ENCODE results near the gene PCDHAC1.

Gene PCDHAC1

GRCh38 chr5:140927228-140927573 lies 1.1 kb downstream of the PCDHAC1 start:
- Histone ChIP-seq H3K27me3 (replicated peaks; ENCODE audit: control insufficient read depth, insufficient read depth, low read length) (peaks cover 24% of the 10 kb centered on the region), H3K4me1 (ENCODE audit: control insufficient read depth, insufficient read depth, low read length) (peaks cover 8% of the 10 kb centered on the region), H3K9me3 (ENCODE audit: control insufficient read depth, low read length) (peaks cover 10% of the 10 kb centered on the region), H3K4me3 (ENCODE audit: low read length) (peak overlapping the region; percentile 77), H3K36me3 (ENCODE audit: control insufficient read depth, insufficient read depth, low read length, severe bottlenecking) (no peaks in the 10 kb centered on the region), H3K9ac (ENCODE audit: low read length) (no peak overlapping the region)
- DNase-seq (ENCODE audit: low read depth): no peak

- H3K27me3 ChIP-seq (replicated peaks; ENCODE audit: control insufficient read depth, insufficient read depth, low read length): no peaks in the 10 kb centered on the region
- H3K4me1 ChIP-seq (ENCODE audit: control insufficient read depth, insufficient read depth, low read length): no peaks in the 10 kb centered on the region
- no peak overlapping the region for H3K9ac ChIP-seq (ENCODE audit: low read length)
- DNase-seq (ENCODE audit: low read depth): no peak
- H3K4me3 ChIP-seq (ENCODE audit: low read length): no peak overlapping the region
- H3K9me3 ChIP-seq (ENCODE audit: control insufficient read depth, low read length): no peaks in the 10 kb centered on the region
- no peaks in the 10 kb centered on the region for H3K36me3 ChIP-seq (ENCODE audit: control insufficient read depth, insufficient read depth, low read length, severe bottlenecking)
These were observed 9.0 kb downstream of the PCDHAC1 start for GRCh38 chr5:140934964-140935606.

- no peaks in the 10 kb centered on the region for H3K27me3 ChIP-seq (replicated peaks; ENCODE audit: control insufficient read depth, insufficient read depth, low read length)
- H3K9me3 ChIP-seq (ENCODE audit: control insufficient read depth, low read length): peaks cover 9% of the 10 kb centered on the region
- H3K4me1 ChIP-seq (ENCODE audit: control insufficient read depth, insufficient read depth, low read length): no peaks in the 10 kb centered on the region
- H3K4me3 ChIP-seq (ENCODE audit: low read length): no peak overlapping the region
- no peak overlapping the region for H3K9ac ChIP-seq (ENCODE audit: low read length)
- no peaks in the 10 kb centered on the region for H3K36me3 ChIP-seq (ENCODE audit: control insufficient read depth, insufficient read depth, low read length, severe bottlenecking)
- no peak for DNase-seq (ENCODE audit: low read depth)
These were observed 20.5 kb downstream of the PCDHAC1 start for GRCh38 chr5:140946578-140946977.

- no peaks in the 10 kb centered on the region for H3K4me1 ChIP-seq (ENCODE audit: control insufficient read depth, insufficient read depth, low read length)
- H3K9ac ChIP-seq (ENCODE audit: low read length): no peak overlapping the region
- no peaks in the 10 kb centered on the region for H3K36me3 ChIP-seq (ENCODE audit: control insufficient read depth, insufficient read depth, low read length, severe bottlenecking)
- no peak overlapping the region for H3K4me3 ChIP-seq (ENCODE audit: low read length)
- H3K27me3 ChIP-seq (replicated peaks; ENCODE audit: control insufficient read depth, insufficient read depth, low read length): no peaks in the 10 kb centered on the region
- H3K9me3 ChIP-seq (ENCODE audit: control insufficient read depth, low read length): no peaks in the 10 kb centered on the region
- DNase-seq (ENCODE audit: low read depth): no peak
These were observed 25.5 kb downstream of the PCDHAC1 start for GRCh38 chr5:140951636-140952035.

GRCh38 chr5:140953234-140953633 lies 27.1 kb downstream of the PCDHAC1 start:
- H3K27me3 ChIP-seq (replicated peaks; ENCODE audit: control insufficient read depth, insufficient read depth, low read length): no peaks in the 10 kb centered on the region
- no peaks in the 10 kb centered on the region for H3K36me3 ChIP-seq (ENCODE audit: control insufficient read depth, insufficient read depth, low read length, severe bottlenecking)
- H3K9ac ChIP-seq (ENCODE audit: low read length): no peak overlapping the region
- DNase-seq (ENCODE audit: low read depth): no peak
- H3K4me1 ChIP-seq (ENCODE audit: control insufficient read depth, insufficient read depth, low read length): no peaks in the 10 kb centered on the region
- no peaks in the 10 kb centered on the region for H3K9me3 ChIP-seq (ENCODE audit: control insufficient read depth, low read length)
- no peak overlapping the region for H3K4me3 ChIP-seq (ENCODE audit: low read length)

GRCh38 chr5:140962190-140962589 lies 36.1 kb downstream of the PCDHAC1 start:
- Histone ChIP-seq H3K9me3 (ENCODE audit: control insufficient read depth, low read length) (no peaks in the 10 kb centered on the region), H3K27me3 (replicated peaks; ENCODE audit: control insufficient read depth, insufficient read depth, low read length) (peaks cover 4% of the 10 kb centered on the region), H3K4me1 (ENCODE audit: control insufficient read depth, insufficient read depth, low read length) (no peaks in the 10 kb centered on the region), H3K4me3 (ENCODE audit: low read length) (no peak overlapping the region), H3K9ac (ENCODE audit: low read length) (no peak overlapping the region), H3K36me3 (ENCODE audit: control insufficient read depth, insufficient read depth, low read length, severe bottlenecking) (no peaks in the 10 kb centered on the region)
- no peak for DNase-seq (ENCODE audit: low read depth)

GRCh38 chr5:140964356-140964755 lies 38.3 kb downstream of the PCDHAC1 start:
- H3K36me3 ChIP-seq (ENCODE audit: control insufficient read depth, insufficient read depth, low read length, severe bottlenecking): no peaks in the 10 kb centered on the region
- peaks cover 22% of the 10 kb centered on the region for H3K27me3 ChIP-seq (replicated peaks; ENCODE audit: control insufficient read depth, insufficient read depth, low read length)
- H3K9ac ChIP-seq (ENCODE audit: low read length): no peak overlapping the region
- H3K4me1 ChIP-seq (ENCODE audit: control insufficient read depth, insufficient read depth, low read length): no peaks in the 10 kb centered on the region
- no peaks in the 10 kb centered on the region for H3K9me3 ChIP-seq (ENCODE audit: control insufficient read depth, low read length)
- no peak for DNase-seq (ENCODE audit: low read depth)
- no peak overlapping the region for H3K4me3 ChIP-seq (ENCODE audit: low read length)

GRCh38 chr5:140965905-140966292 lies 39.8 kb downstream of the PCDHAC1 start:
- no peak for DNase-seq (ENCODE audit: low read depth)
- H3K9me3 ChIP-seq (ENCODE audit: control insufficient read depth, low read length): no peaks in the 10 kb centered on the region
- no peaks in the 10 kb centered on the region for H3K4me1 ChIP-seq (ENCODE audit: control insufficient read depth, insufficient read depth, low read length)
- H3K4me3 ChIP-seq (ENCODE audit: low read length): peak overlapping the region; percentile 77
- peaks cover 22% of the 10 kb centered on the region for H3K27me3 ChIP-seq (replicated peaks; ENCODE audit: control insufficient read depth, insufficient read depth, low read length)
- peak overlapping the region; percentile 49 for H3K9ac ChIP-seq (ENCODE audit: low read length)
- H3K36me3 ChIP-seq (ENCODE audit: control insufficient read depth, insufficient read depth, low read length, severe bottlenecking): no peaks in the 10 kb centered on the region

- no peaks in the 10 kb centered on the region for H3K4me1 ChIP-seq (ENCODE audit: control insufficient read depth, insufficient read depth, low read length)
- H3K9me3 ChIP-seq (ENCODE audit: control insufficient read depth, low read length): no peaks in the 10 kb centered on the region
- peak within 1 kb of the TSS; percentile 49 for H3K9ac ChIP-seq (ENCODE audit: low read length)
- peaks cover 22% of the 10 kb centered on the region for H3K27me3 ChIP-seq (replicated peaks; ENCODE audit: control insufficient read depth, insufficient read depth, low read length)
- DNase-seq (ENCODE audit: low read depth): peak; percentile 18
- H3K36me3 ChIP-seq (ENCODE audit: control insufficient read depth, insufficient read depth, low read length, severe bottlenecking): no peaks in the 10 kb centered on the region
- peak within 1 kb of the TSS; percentile 77 for H3K4me3 ChIP-seq (ENCODE audit: low read length)
These were observed 40.5 kb downstream of the PCDHAC1 start, which contains the start of gene PCDHAC2 for GRCh38 chr5:140966293-140967225. Gene PCDHAC2 (plus strand): TSS chr5:140966476. CDS start chr5:140966767, 291 bp downstream.

GRCh38 chr5:140967226-140967893 lies 41.3 kb downstream of the PCDHAC1 start:
- Histone ChIP-seq H3K9ac (ENCODE audit: low read length) (no peak overlapping the region), H3K27me3 (replicated peaks; ENCODE audit: control insufficient read depth, insufficient read depth, low read length) (peaks cover 22% of the 10 kb centered on the region), H3K4me1 (ENCODE audit: control insufficient read depth, insufficient read depth, low read length) (no peaks in the 10 kb centered on the region), H3K36me3 (ENCODE audit: control insufficient read depth, insufficient read depth, low read length, severe bottlenecking) (no peaks in the 10 kb centered on the region), H3K4me3 (ENCODE audit: low read length) (peak overlapping the region; percentile 77), H3K9me3 (ENCODE audit: control insufficient read depth, low read length) (no peaks in the 10 kb centered on the region)
- no peak for DNase-seq (ENCODE audit: low read depth)

- Histone ChIP-seq H3K9ac (ENCODE audit: low read length) (no peak overlapping the region), H3K4me3 (ENCODE audit: low read length) (no peak overlapping the region), H3K9me3 (ENCODE audit: control insufficient read depth, low read length) (no peaks in the 10 kb centered on the region), H3K27me3 (replicated peaks; ENCODE audit: control insufficient read depth, insufficient read depth, low read length) (peaks cover 22% of the 10 kb centered on the region), H3K36me3 (ENCODE audit: control insufficient read depth, insufficient read depth, low read length, severe bottlenecking) (no peaks in the 10 kb centered on the region), H3K4me1 (ENCODE audit: control insufficient read depth, insufficient read depth, low read length) (no peaks in the 10 kb centered on the region)
- DNase-seq (ENCODE audit: low read depth): no peak
These were observed 43.8 kb downstream of the PCDHAC1 start for GRCh38 chr5:140969880-140970279.
